Right lobe of liver (tissue), 6 donors: ENCODE data around the gene PROM2. TPM values are rescaled to one million over a fixed set of nuclear protein-coding genes. Genes with fewer than 3 reads are reported as not detected.

Experiments
- ATAC-seq, 4 donors: fragments of 200-7000 bp; cut with Tn5 transposase; one replicate each; pipeline ENCODE4 v1.9.1; 2020; ENCODE audit warnings: mild to moderate bottlenecking in 4 of 4, moderate library complexity in 4 of 4
- DNase-seq, 3 donors: peaks; one replicate each; pipeline ENCODE4 v3.0.0-alpha.2; 2020
- H3K27ac ChIP-seq, 3 donors: fragments of 200-600 bp; one replicate each; pipeline ENCODE4 v1.8.0; 2022
- H3K27me3 ChIP-seq, 2 donors: fragments of 200-600 bp; one replicate each; pipeline ENCODE4 v1.8.0; 2022
- H3K36me3 ChIP-seq, 4 donors: fragments of 200-600 bp; sonication (generic) in 1 of 4; one replicate each; pipeline versions ENCODE4 v1.5.1 to v1.8.0; 2017 to 2022; ENCODE audit warnings: control low read depth in 1 of 4
- H3K4me1 ChIP-seq, 4 donors: fragments of 200-600 bp; sonication (generic) in 1 of 4; one replicate each; pipeline versions ENCODE4 v1.5.1 to v1.8.0; 2017 to 2022; ENCODE audit warnings: control low read depth in 1 of 4
- H3K4me3 ChIP-seq, 3 donors: fragments of 200-600 bp; one replicate each; pipeline ENCODE4 v1.8.0; 2022
- H3K9me3 ChIP-seq, 4 donors: fragments of 200-600 bp; sonication (generic) in 1 of 4; one replicate each; pipeline versions ENCODE4 v1.5.1 to v1.8.0; 2017 to 2022; ENCODE audit warnings: control low read depth in 1 of 4
- CTCF ChIP-seq, 4 donors: fragments of 200-600 bp in 3 of 4; fragments of 450-650 bp in 1 of 4; IDR thresholded peaks; one replicate each; pipeline versions ENCODE4 v1.5.1 to v1.8.0; 2016 to 2022; ENCODE audit warnings: antibody characterized with exemption in 4 of 4, mild to moderate bottlenecking in 2 of 4
- POLR2A ChIP-seq: fragments of 450-650 bp; IDR thresholded peaks from one replicate; pipeline ENCODE4 v1.6.1; 2017; ENCODE audit warnings: antibody characterized with exemption, mild to moderate bottlenecking
- WGBS: methylation state at CpG from one replicate; pipeline ENCODE4 v1.1.6; 2018; ENCODE audit warnings: low coverage, low lambda C conversion rate; ENCODE audit not compliant: insufficient coverage; ENCODE audit errors: missing lambda C conversion rate; 5-methylcytosine and 5-hydroxymethylcytosine counted together
- intact Hi-C, 2 donors: fragments of 100-400 bp; cut with DNase I; formaldehyde crosslinking; loops; one replicate each; pipeline versions ENCODE4 v1.11.2 to v1.14.1; 2022
- long read RNA-seq: library from polyadenylated mRNA; unstranded; transcript quantifications from one replicate; pipeline ENCODE4 v2.0.0, GENCODE V29; 2019
- total RNA-seq, 6 experiments: library from RNA; depleted of rRNA in 2 of 6; stranded (reverse); fragments of >200 nt in 2 of 6; fragmentation: NEBNext Ultra II Directional in 3 of 6; extraction: Animal tissue kit (Norgen Biotek cat#: 25700) in 3 of 6; gene quantifications; one replicate each; pipeline versions ENCODE4 v1.1.0 to v1.2.4, GENCODE V29; 2016 to 2023
- donor health status: DM: no; HTN: yes; CAD: no.
- donor health status: DM: no; HTN: no; CAD: no.
- donor health status: DM: no; HTN: no; CAD: no.
- donor health status: DM: no; HTN: yes; CAD: no.
- donor health status: DM: no; HTN: yes; CAD: no.

Gene PROM2
- under 1 TPM; 0.06 to 0.64 (median 0.43) TPM for total RNA-seq
- long read RNA-seq: 0 reads

GRCh38 chr2:95274291-95275150, at the start of gene PROM2:
PROM2 (plus strand) TSS chr2:95274449; CDS start chr2:95274586, 137 bp downstream.
- peak in 2 of 4 donors; percentile 6 to 41 for ATAC-seq
- intact Hi-C loops: no loop called here
- no peak within 1 kb of the TSS for H3K4me3 ChIP-seq
- H3K4me1 ChIP-seq: no peaks in the 10 kb centered on the region
- H3K27me3 ChIP-seq: no peaks in the 10 kb centered on the region
- no peak within 1 kb of the TSS for H3K27ac ChIP-seq
- 100% methylated on average over 2 of the region's 17 CpGs for WGBS
- no peaks in the 10 kb centered on the region for H3K9me3 ChIP-seq
- DNase-seq: peak; percentile 10 to 47 (median 42)
- TF ChIP-seq POLR2A (no peak), CTCF (IDR thresholded peaks at IDR 0.05) (no peak)
- H3K36me3 ChIP-seq: no peaks in the 10 kb centered on the region

GRCh38 chr2:95225658-95226057, 48.6 kb upstream of the PROM2 start:
- intact Hi-C loops: no loop called here
- ATAC-seq (no peak), DNase-seq (no peak)
- Histone ChIP-seq H3K4me1 (no peaks in the 10 kb centered on the region), H3K36me3 (no peaks in the 10 kb centered on the region), H3K9me3 (peaks cover 0 to 20% (median 0%) of the 10 kb centered on the region in 4 donors), H3K27ac (no peak overlapping the region), H3K27me3 (no peaks in the 10 kb centered on the region), H3K4me3 (no peak overlapping the region)
- TF ChIP-seq CTCF (IDR thresholded peaks at IDR 0.05) (no peak), POLR2A (no peak)

GRCh38 chr2:95231723-95232122, 42.5 kb upstream of the PROM2 start:
- intact Hi-C loops: loop anchor here (5.0 kb wide), 2 partner anchors 81 to 86 kb away; no protein-coding TSS in a partner anchor
- no peaks in the 10 kb centered on the region for H3K36me3 ChIP-seq
- H3K27ac ChIP-seq: no peak overlapping the region
- peak; percentile 78 to 88 (median 83) for TF ChIP-seq CTCF (IDR thresholded peaks at IDR 0.05)
- TF ChIP-seq POLR2A: no peak
- 20% methylated on average over 3 of the region's 3 CpGs for WGBS
- peak; percentile 69 to 94 (median 86) for ATAC-seq
- H3K4me3 ChIP-seq: no peak overlapping the region
- H3K4me1 ChIP-seq: no peaks in the 10 kb centered on the region
- DNase-seq: peak; percentile 53 to 70 (median 60)
- no peaks in the 10 kb centered on the region for H3K27me3 ChIP-seq
- H3K9me3 ChIP-seq: no peaks in the 10 kb centered on the region

- no peak overlapping the region for H3K4me3 ChIP-seq
- no CpG with 5 or more reads among the region's 1 CpG for WGBS
- TF ChIP-seq CTCF (IDR thresholded peaks at IDR 0.05) (no peak), POLR2A (no peak)
- no peaks in the 10 kb centered on the region for H3K27me3 ChIP-seq
- ATAC-seq: no peak
- no peaks in the 10 kb centered on the region for H3K9me3 ChIP-seq
- intact Hi-C loops: loop anchor here (5.0 kb wide), 2 partner anchors 80 to 85 kb away; no protein-coding TSS in a partner anchor
- H3K36me3 ChIP-seq: no peaks in the 10 kb centered on the region
- H3K4me1 ChIP-seq: no peaks in the 10 kb centered on the region
- no peak overlapping the region for H3K27ac ChIP-seq
- no peak for DNase-seq
These were observed 42.0 kb upstream of the PROM2 start for GRCh38 chr2:95232232-95232631.
